H9 (cell line): ENCODE measurements around the gene NEK4. TPM values are rescaled to one million over a fixed set of nuclear protein-coding genes. Genes with fewer than 3 reads are reported as not detected.

Source experiments
- DNase-seq: peaks from one replicate; pipeline ENCODE4 v3.0.0-alpha.2; 2017
- H2AFZ ChIP-seq: one replicate; pipeline ENCODE4 v1.6.1; 2013; ENCODE audit warnings: mild to moderate bottlenecking, low read length, control low read depth, moderate library complexity
- H2AK5ac ChIP-seq: 2 replicates; pipeline ENCODE4 v1.6.1; 2013; ENCODE audit warnings: low read length, control low read depth, mixed read lengths; ENCODE audit not compliant: insufficient read length
- H2BK120ac ChIP-seq: one replicate; pipeline ENCODE4 v1.6.1; 2013; ENCODE audit warnings: low read depth, mild to moderate bottlenecking, low read length, control low read depth, inconsistent platforms; ENCODE audit not compliant: poor library complexity, severe bottlenecking
- H2BK12ac ChIP-seq: 2 replicates; pipeline ENCODE4 v1.6.1; 2013; ENCODE audit warnings: low read length, control low read depth, mixed read lengths, low read depth; ENCODE audit not compliant: insufficient read length
- H2BK15ac ChIP-seq: 2 replicates; pipeline ENCODE4 v1.6.1; 2013; ENCODE audit warnings: low read depth, low read length, control low read depth
- H2BK20ac ChIP-seq: one replicate; pipeline ENCODE4 v1.6.1; 2013; ENCODE audit warnings: low read depth, mild to moderate bottlenecking, low read length, control low read depth, inconsistent platforms; ENCODE audit not compliant: poor library complexity, severe bottlenecking
- H2BK5ac ChIP-seq: 2 replicates; pipeline ENCODE4 v1.6.1; 2013; ENCODE audit warnings: low read length, control low read depth, mixed read lengths; ENCODE audit not compliant: insufficient read length
- H3K14ac ChIP-seq: 2 replicates; pipeline ENCODE4 v1.6.1; 2013; ENCODE audit warnings: low read length, control low read depth; ENCODE audit not compliant: insufficient read depth
- H3K18ac ChIP-seq: 2 replicates; pipeline ENCODE4 v1.6.1; 2013; ENCODE audit warnings: low read depth, mild to moderate bottlenecking, mixed read lengths, low read length, control low read depth; ENCODE audit not compliant: insufficient read length
- H3K23ac ChIP-seq: 2 replicates; pipeline ENCODE4 v1.6.1; 2013; ENCODE audit warnings: low read length, control low read depth, mixed read lengths, low read depth; ENCODE audit not compliant: insufficient read length
- H3K23me2 ChIP-seq: 2 replicates; pipeline ENCODE4 v1.6.1; 2013; ENCODE audit warnings: low read depth, mild to moderate bottlenecking, mixed read lengths, low read length, control low read depth; ENCODE audit not compliant: insufficient read length, poor library complexity, severe bottlenecking
- H3K27ac ChIP-seq: 2 replicates; pipeline ENCODE4 v1.5.1; 2013; ENCODE audit warnings: low read length, control low read depth, mixed read lengths, low read depth; ENCODE audit not compliant: insufficient read length
- H3K27me3 ChIP-seq: 2 replicates; pipeline ENCODE4 v1.6.1; 2013; ENCODE audit warnings: low read length, control low read depth, inconsistent platforms; ENCODE audit not compliant: insufficient read depth
- H3K4ac ChIP-seq: 2 replicates; pipeline ENCODE4 v1.6.1; 2013; ENCODE audit warnings: low read depth, mild to moderate bottlenecking, control low read depth, inconsistent platforms, low read length, moderate library complexity
- H3K4me1 ChIP-seq: 2 replicates; pipeline ENCODE4 v1.6.1; 2013; ENCODE audit warnings: low read length, control low read depth, inconsistent platforms; ENCODE audit not compliant: insufficient read depth
- H3K4me2 ChIP-seq: 2 replicates; pipeline ENCODE4 v1.6.1; 2013; ENCODE audit warnings: low read length, control low read depth, mixed read lengths; ENCODE audit not compliant: insufficient read length, insufficient read depth
- H3K56ac ChIP-seq: 2 replicates; pipeline ENCODE4 v1.6.1; 2013; ENCODE audit warnings: low read depth, mild to moderate bottlenecking, mixed read lengths, low read length, control low read depth; ENCODE audit not compliant: insufficient read length
- H3K79me1 ChIP-seq: 2 replicates; pipeline ENCODE4 v1.6.1; 2013; ENCODE audit warnings: low read depth, mild to moderate bottlenecking, moderate library complexity, low read length, control low read depth, inconsistent platforms; ENCODE audit not compliant: insufficient read depth, poor library complexity, severe bottlenecking
- H3K79me2 ChIP-seq: 2 replicates; pipeline ENCODE4 v1.6.1; 2013; ENCODE audit warnings: low read length, control low read depth, inconsistent platforms; ENCODE audit not compliant: insufficient read depth
- H3K9ac ChIP-seq: 2 replicates; pipeline ENCODE4 v1.6.1; 2013; ENCODE audit warnings: low read length, control low read depth, mixed read lengths; ENCODE audit not compliant: insufficient read length; ENCODE audit errors: extremely low read depth
- H3K9me3 ChIP-seq: one replicate; pipeline ENCODE4 v1.6.1; 2013; ENCODE audit warnings: low read depth, low read length, inconsistent platforms; ENCODE audit not compliant: control insufficient read depth
- H3T11ph ChIP-seq: one replicate; pipeline ENCODE4 v1.6.1; 2013; ENCODE audit warnings: mild to moderate bottlenecking, low read length, control low read depth, inconsistent platforms
- H4K20me1 ChIP-seq: one replicate; pipeline ENCODE4 v1.6.1; 2013; ENCODE audit not compliant: control insufficient read depth, insufficient read length, insufficient read depth
- H4K5ac ChIP-seq: 2 replicates; pipeline ENCODE4 v1.6.1; 2013; ENCODE audit warnings: low read depth, mild to moderate bottlenecking, mixed read lengths, low read length, control low read depth; ENCODE audit not compliant: insufficient read length
- H4K8ac ChIP-seq: replicated peaks from 2 replicates; pipeline ENCODE4 v1.6.1; 2013; ENCODE audit warnings: low read length, control low read depth, mixed read lengths, low read depth; ENCODE audit not compliant: insufficient read length
- H4K91ac ChIP-seq: 2 replicates; pipeline ENCODE4 v1.6.1; 2013; ENCODE audit warnings: low read depth, mild to moderate bottlenecking, moderate library complexity, mixed read lengths, low read length, control low read depth; ENCODE audit not compliant: insufficient read length
- H3K27ac Mint-ChIP-seq, 3 experiments: 2 replicates in 2 of 3; 3 replicates in 1 of 3; pipeline ENCODE4 v1.8.0; 2020 to 2021; ENCODE audit warnings: mixed read lengths in 3 of 3, mild to moderate bottlenecking in 1 of 3, moderate library complexity in 1 of 3
- H3K27me3 Mint-ChIP-seq: 2 replicates; pipeline ENCODE4 v1.8.0; 2021; ENCODE audit warnings: low read depth, mild to moderate bottlenecking, moderate library complexity, mixed read lengths
- H3K36me3 Mint-ChIP-seq, 3 experiments: 2 replicates in 2 of 3; 3 replicates in 1 of 3; pipeline ENCODE4 v1.8.0; 2020 to 2021; ENCODE audit warnings: low read depth in 3 of 3, mixed read lengths in 3 of 3; ENCODE audit not compliant: insufficient read depth in 1 of 3
- H3K4me1 Mint-ChIP-seq, 2 experiments: 2 replicates each; pipeline ENCODE4 v1.8.0; 2020; ENCODE audit warnings: mixed read lengths in 2 of 2
- H3K4me3 Mint-ChIP-seq, 2 experiments: 2 replicates in 1 of 2; 3 replicates in 1 of 2; pipeline ENCODE4 v1.8.0; 2020 to 2021; ENCODE audit warnings: mild to moderate bottlenecking in 2 of 2, mixed read lengths in 2 of 2, moderate library complexity in 1 of 2
- H3K9me3 Mint-ChIP-seq, 2 experiments: 2 replicates in 1 of 2; 3 replicates in 1 of 2; pipeline ENCODE4 v1.8.0; 2020; ENCODE audit warnings: mild to moderate bottlenecking in 2 of 2, mixed read lengths in 2 of 2, moderate library complexity in 1 of 2
- CTCF ChIP-seq: fragments of 200-600 bp; sonication (generic); conservative IDR thresholded peaks from 3 replicates; pipeline ENCODE4 v1.8.0; 2021; ENCODE audit warnings: antibody characterized with exemption, mild to moderate bottlenecking
- WGBS: extraction: QIAGEN DNeasy Blood & Tissue Kit; methylation state at CpG from one replicate; pipeline ENCODE4 v1.1.7; 2013; ENCODE audit warnings: missing lambda C conversion rate, low lambda C conversion rate, mixed read lengths; ENCODE audit not compliant: insufficient read length; ENCODE audit errors: extremely low coverage; 5-methylcytosine and 5-hydroxymethylcytosine counted together
- total RNA-seq: library from RNA; stranded (reverse); gene quantifications from 2 replicates; pipeline ENCODE4 v1.2.1, GENCODE V29; 2021

The NEK4 gene
- total RNA-seq, 1 experiment from 2014 or later: 36.0 TPM

GRCh38 chr3:52794612-52795099, 23.9 kb upstream of the NEK4 start, which contains the start of gene ITIH3:
Gene ITIH3, plus strand, starts transcription at chr3:52794796. Its CDS starts 8 bp downstream, at chr3:52794804.
- H3K4me1 ChIP-seq: no peaks in the 10 kb centered on the region
- no peak within 1 kb of the TSS for H3K27ac ChIP-seq
- H3K4ac ChIP-seq: no peak within 1 kb of the TSS
- Mint-ChIP-seq H3K27me3 (peaks cover 2% of the 10 kb centered on the region), H3K4me1 (peaks cover 6 to 8% of the 10 kb centered on the region in 2 experiments; a peak in 3 of 4 replicates), H3K4me3 (no peak within 1 kb of the TSS), H3K9me3 (no peaks in the 10 kb centered on the region; a peak in 1 of 5 replicates), H3K27ac (no peak within 1 kb of the TSS), H3K36me3 (no peaks in the 10 kb centered on the region; a peak in 1 of 7 replicates)
- no peak within 1 kb of the TSS for H3T11ph ChIP-seq
- no peak within 1 kb of the TSS for H3K14ac ChIP-seq
- no peak within 1 kb of the TSS for H4K5ac ChIP-seq
- no CpG with 5 or more reads among the region's 10 CpGs for WGBS
- H4K8ac ChIP-seq: no peak within 1 kb of the TSS
- no peaks in the 10 kb centered on the region for H3K79me2 ChIP-seq
- no peaks in the 10 kb centered on the region for H3K23me2 ChIP-seq
- no peak for TF ChIP-seq CTCF
- DNase-seq: no peak
- no peak within 1 kb of the TSS for H2BK5ac ChIP-seq
- H3K4me2 ChIP-seq: no peak within 1 kb of the TSS
- H3K18ac ChIP-seq: no peak within 1 kb of the TSS
- no peaks in the 10 kb centered on the region for H4K20me1 ChIP-seq
- no peak within 1 kb of the TSS for H3K23ac ChIP-seq
- no peaks in the 10 kb centered on the region for H3K79me1 ChIP-seq
- H3K56ac ChIP-seq: no peak within 1 kb of the TSS
- no peak within 1 kb of the TSS for H2AFZ ChIP-seq
- H2AK5ac ChIP-seq: no peak within 1 kb of the TSS
- H2BK20ac ChIP-seq: no peak within 1 kb of the TSS
- no peak within 1 kb of the TSS for H2BK15ac ChIP-seq
- H3K9me3 ChIP-seq: no peaks in the 10 kb centered on the region
- H3K9ac ChIP-seq: no peak within 1 kb of the TSS
- no peak within 1 kb of the TSS for H2BK120ac ChIP-seq
- H2BK12ac ChIP-seq: no peak within 1 kb of the TSS
- H4K91ac ChIP-seq: no peak within 1 kb of the TSS
- H3K27me3 ChIP-seq: no peaks in the 10 kb centered on the region
